ENCODE data around the gene FAM240A. TPM values are rescaled to one million over a fixed set of nuclear protein-coding genes. Genes with fewer than 3 reads are reported as not detected.

The FAM240A gene
- total RNA-seq (not detected in 2 replicates), polyA plus RNA-seq (not detected in 2 replicates), polyA minus RNA-seq (ENCODE audit: low replicate concordance) (not detected in 2 replicates)
- polyA plus RNA-seq (2012): not detected in 2 replicates

DNA sequence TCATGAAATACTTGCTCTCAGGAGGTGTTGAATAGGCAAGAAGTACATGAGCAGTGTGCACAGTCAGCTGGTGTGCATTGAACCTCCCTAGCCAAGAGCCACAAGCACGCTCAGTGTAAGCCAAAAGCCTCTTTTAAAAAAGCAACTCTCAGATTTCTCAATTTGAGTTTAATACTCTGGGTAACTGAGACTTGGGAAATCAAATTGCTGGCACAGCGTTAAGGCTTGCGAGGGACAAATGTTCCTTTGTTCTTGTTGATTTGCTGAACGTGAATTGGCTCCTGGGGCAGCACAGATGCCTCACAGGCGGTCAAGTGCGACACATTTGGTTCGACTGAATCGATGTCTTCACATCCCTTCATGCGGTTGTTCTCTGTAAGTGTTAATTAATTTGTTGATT is at the start of gene FAM240A:
Gene FAM240A, plus strand, starts transcription at position 202 of the 400 bp plus-strand sequence. Its CDS starts 159 bp downstream, at position 361.
- H2AFZ ChIP-seq (ENCODE audit: low read length): no peak within 1 kb of the TSS
- H3K9ac ChIP-seq (ENCODE audit: insufficient read depth, low read length): no peak within 1 kb of the TSS
- peak; percentile 16 to 47 for DNase-seq (ENCODE audit: low read depth in 2 of 2)
- no peak within 1 kb of the TSS for H3K27ac ChIP-seq (ENCODE audit: insufficient read depth, low read length)
- H3K79me2 ChIP-seq (ENCODE audit: control insufficient read depth, insufficient read depth, low read length): no peaks in the 10 kb centered on the region
- H4K20me1 ChIP-seq (ENCODE audit: control insufficient read depth, extremely low read depth, insufficient read depth, low read length): no peaks in the 10 kb centered on the region
- TF ChIP-seq EZH2 (IDR thresholded peaks at IDR 0.05; ENCODE audit: low read length, missing control alignments): no peak
- TF ChIP-seq, protein P1, sequence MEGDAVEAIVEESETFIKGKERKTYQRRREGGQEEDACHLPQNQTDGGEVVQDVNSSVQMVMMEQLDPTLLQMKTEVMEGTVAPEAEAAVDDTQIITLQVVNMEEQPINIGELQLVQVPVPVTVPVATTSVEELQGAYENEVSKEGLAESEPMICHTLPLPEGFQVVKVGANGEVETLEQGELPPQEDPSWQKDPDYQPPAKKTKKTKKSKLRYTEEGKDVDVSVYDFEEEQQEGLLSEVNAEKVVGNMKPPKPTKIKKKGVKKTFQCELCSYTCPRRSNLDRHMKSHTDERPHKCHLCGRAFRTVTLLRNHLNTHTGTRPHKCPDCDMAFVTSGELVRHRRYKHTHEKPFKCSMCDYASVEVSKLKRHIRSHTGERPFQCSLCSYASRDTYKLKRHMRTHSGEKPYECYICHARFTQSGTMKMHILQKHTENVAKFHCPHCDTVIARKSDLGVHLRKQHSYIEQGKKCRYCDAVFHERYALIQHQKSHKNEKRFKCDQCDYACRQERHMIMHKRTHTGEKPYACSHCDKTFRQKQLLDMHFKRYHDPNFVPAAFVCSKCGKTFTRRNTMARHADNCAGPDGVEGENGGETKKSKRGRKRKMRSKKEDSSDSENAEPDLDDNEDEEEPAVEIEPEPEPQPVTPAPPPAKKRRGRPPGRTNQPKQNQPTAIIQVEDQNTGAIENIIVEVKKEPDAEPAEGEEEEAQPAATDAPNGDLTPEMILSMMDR (conservative IDR thresholded peaks at IDR 0.05 in 1 of 2, IDR thresholded peaks at IDR 0.05 in 1 of 2; ENCODE audit: low read depth in 1 of 2, low read length in 2 of 2): no peak
- no peaks in the 10 kb centered on the region for H3K9me3 ChIP-seq (ENCODE audit: control insufficient read depth, insufficient read depth, low read depth, low read length)
- H3K4me1 ChIP-seq (ENCODE audit: control insufficient read depth, extremely low read depth, insufficient read depth, low read length): no peaks in the 10 kb centered on the region
- no peak within 1 kb of the TSS for H3K4me3 ChIP-seq (replicated peaks in 1 of 4; ENCODE audit: control extremely low read depth in 1 of 4, insufficient read depth in 1 of 4, low read depth in 3 of 4, low read length in 4 of 4)
- H3K4me2 ChIP-seq (ENCODE audit: extremely low read depth, insufficient read depth, low read length): no peak within 1 kb of the TSS
- H3K27me3 ChIP-seq (ENCODE audit: control insufficient read depth, insufficient read depth, low read length): peaks cover 6% of the 10 kb centered on the region
- H3K36me3 ChIP-seq (ENCODE audit: control insufficient read depth, insufficient read depth, low read length): no peaks in the 10 kb centered on the region

- Histone ChIP-seq H3K9ac (ENCODE audit: insufficient read depth, low read length) (no peak overlapping the region), H3K27ac (ENCODE audit: insufficient read depth, low read length) (no peak overlapping the region), H2AFZ (ENCODE audit: low read length) (no peak overlapping the region), H3K27me3 (ENCODE audit: control insufficient read depth, insufficient read depth, low read length) (no peaks in the 10 kb centered on the region), H3K4me3 (replicated peaks in 1 of 4; ENCODE audit: control extremely low read depth in 1 of 4, insufficient read depth in 1 of 4, low read depth in 3 of 4, low read length in 4 of 4) (no peak overlapping the region), H3K79me2 (ENCODE audit: control insufficient read depth, insufficient read depth, low read length) (no peaks in the 10 kb centered on the region), H3K36me3 (ENCODE audit: control insufficient read depth, insufficient read depth, low read length) (no peaks in the 10 kb centered on the region), H3K9me3 (ENCODE audit: control insufficient read depth, insufficient read depth, low read depth, low read length) (no peaks in the 10 kb centered on the region), H3K4me2 (ENCODE audit: extremely low read depth, insufficient read depth, low read length) (no peak overlapping the region), H3K4me1 (ENCODE audit: control insufficient read depth, extremely low read depth, insufficient read depth, low read length) (peaks cover 5% of the 10 kb centered on the region), H4K20me1 (ENCODE audit: control insufficient read depth, extremely low read depth, insufficient read depth, low read length) (no peaks in the 10 kb centered on the region)
- peak in 1 of 2 donors; percentile 45 for DNase-seq (ENCODE audit: low read depth in 2 of 2)
- TF ChIP-seq EZH2 (IDR thresholded peaks at IDR 0.05; ENCODE audit: low read length, missing control alignments): no peak
- TF ChIP-seq, protein P1 (conservative IDR thresholded peaks at IDR 0.05 in 1 of 2, IDR thresholded peaks at IDR 0.05 in 1 of 2; ENCODE audit: low read depth in 1 of 2, low read length in 2 of 2): no peak
Measured at GRCh38 chr3:46564190-46565021, 47.9 kb upstream of the FAM240A start.

DNA sequence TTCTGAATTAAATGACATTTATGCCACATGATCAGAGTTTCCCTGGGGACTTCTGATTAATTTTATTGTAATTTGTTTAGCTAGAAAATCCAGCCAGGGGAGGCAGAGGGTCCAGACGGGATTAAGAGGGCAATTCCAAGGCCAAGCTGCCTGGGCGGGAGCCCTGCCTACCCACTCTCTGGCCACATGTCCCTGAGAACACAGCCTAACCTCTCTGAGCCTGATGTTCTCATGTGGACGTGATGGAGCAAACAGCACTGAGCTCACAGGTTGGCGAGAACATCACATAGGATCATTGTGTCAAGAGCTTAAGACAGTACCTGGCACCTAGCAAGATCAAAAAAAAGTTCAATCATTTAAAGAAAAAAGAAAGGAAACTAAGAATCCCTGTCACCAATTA is 47.2 kb upstream of the FAM240A start:
- no peaks in the 10 kb centered on the region for H3K27me3 ChIP-seq (ENCODE audit: control insufficient read depth, insufficient read depth, low read length)
- H2AFZ ChIP-seq (ENCODE audit: low read length): no peak overlapping the region
- H3K36me3 ChIP-seq (ENCODE audit: control insufficient read depth, insufficient read depth, low read length): no peaks in the 10 kb centered on the region
- H4K20me1 ChIP-seq (ENCODE audit: control insufficient read depth, extremely low read depth, insufficient read depth, low read length): no peaks in the 10 kb centered on the region
- peak overlapping the region in 1 of 4 experiments; percentile 69 for H3K4me3 ChIP-seq (replicated peaks in 1 of 4; ENCODE audit: control extremely low read depth in 1 of 4, insufficient read depth in 1 of 4, low read depth in 3 of 4, low read length in 4 of 4)
- H3K9ac ChIP-seq (ENCODE audit: insufficient read depth, low read length): no peak overlapping the region
- H3K27ac ChIP-seq (ENCODE audit: insufficient read depth, low read length): no peak overlapping the region
- H3K4me2 ChIP-seq (ENCODE audit: extremely low read depth, insufficient read depth, low read length): no peak overlapping the region
- TF ChIP-seq, protein P1 (conservative IDR thresholded peaks at IDR 0.05 in 1 of 2, IDR thresholded peaks at IDR 0.05 in 1 of 2; ENCODE audit: low read depth in 1 of 2, low read length in 2 of 2): no peak
- TF ChIP-seq EZH2 (IDR thresholded peaks at IDR 0.05; ENCODE audit: low read length, missing control alignments): no peak
- H3K9me3 ChIP-seq (ENCODE audit: control insufficient read depth, insufficient read depth, low read depth, low read length): no peaks in the 10 kb centered on the region
- DNase-seq (ENCODE audit: low read depth in 2 of 2): no peak
- H3K79me2 ChIP-seq (ENCODE audit: control insufficient read depth, insufficient read depth, low read length): no peaks in the 10 kb centered on the region
- no peaks in the 10 kb centered on the region for H3K4me1 ChIP-seq (ENCODE audit: control insufficient read depth, extremely low read depth, insufficient read depth, low read length)

All from fibroblast of lung (primary cell).